GM19395 (cell line): Measurements from ENCODE around the gene SUN1.
"Not testable (repeated sequence)": the region's sequence is repeated elsewhere in the genome, so short reads cannot be mapped to it uniquely, and the experiment has no call there.

ENCODE experiments used
- ATAC-seq: cut with Tn5 transposase; IDR thresholded peaks from one replicate; pipeline ENCODE4 v1.9.1; 2021; ENCODE audit warnings: mild to moderate bottlenecking, moderate library complexity; ENCODE audit not compliant: unreplicated experiment

Gene SUN1

DNA sequence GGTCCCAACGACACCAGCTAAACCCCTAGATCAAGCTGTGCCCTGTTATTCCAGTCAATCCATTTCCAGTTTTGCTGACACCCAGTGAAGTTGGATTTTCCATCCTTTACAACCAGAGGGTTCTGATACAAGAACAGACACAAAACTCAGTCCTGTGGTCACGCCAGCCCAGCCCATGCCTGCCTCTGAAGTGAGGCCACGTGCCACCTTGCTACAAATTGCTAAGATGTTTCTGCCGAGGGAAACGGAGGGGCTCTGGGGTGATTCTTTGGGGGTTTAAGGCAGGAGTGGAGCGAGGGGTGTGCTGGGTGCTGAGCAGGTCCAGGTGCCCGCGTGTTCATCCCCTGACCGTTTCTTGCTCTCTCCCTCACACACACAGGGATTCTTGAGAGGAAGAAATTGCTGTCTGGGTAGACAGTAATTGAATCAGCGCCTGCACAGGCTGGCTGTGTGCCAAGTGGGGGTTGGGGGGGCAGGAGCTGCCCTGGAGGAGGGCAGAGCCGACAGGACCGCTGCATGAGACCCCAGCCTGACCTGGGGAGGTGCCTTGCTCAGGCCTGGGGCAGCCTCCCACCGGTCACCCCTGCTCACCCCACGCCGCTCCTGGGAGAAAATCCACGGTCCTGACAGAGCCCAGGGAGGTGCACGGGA, 84.1 kb downstream of the SUN1 start:
- no peak for ATAC-seq

DNA sequence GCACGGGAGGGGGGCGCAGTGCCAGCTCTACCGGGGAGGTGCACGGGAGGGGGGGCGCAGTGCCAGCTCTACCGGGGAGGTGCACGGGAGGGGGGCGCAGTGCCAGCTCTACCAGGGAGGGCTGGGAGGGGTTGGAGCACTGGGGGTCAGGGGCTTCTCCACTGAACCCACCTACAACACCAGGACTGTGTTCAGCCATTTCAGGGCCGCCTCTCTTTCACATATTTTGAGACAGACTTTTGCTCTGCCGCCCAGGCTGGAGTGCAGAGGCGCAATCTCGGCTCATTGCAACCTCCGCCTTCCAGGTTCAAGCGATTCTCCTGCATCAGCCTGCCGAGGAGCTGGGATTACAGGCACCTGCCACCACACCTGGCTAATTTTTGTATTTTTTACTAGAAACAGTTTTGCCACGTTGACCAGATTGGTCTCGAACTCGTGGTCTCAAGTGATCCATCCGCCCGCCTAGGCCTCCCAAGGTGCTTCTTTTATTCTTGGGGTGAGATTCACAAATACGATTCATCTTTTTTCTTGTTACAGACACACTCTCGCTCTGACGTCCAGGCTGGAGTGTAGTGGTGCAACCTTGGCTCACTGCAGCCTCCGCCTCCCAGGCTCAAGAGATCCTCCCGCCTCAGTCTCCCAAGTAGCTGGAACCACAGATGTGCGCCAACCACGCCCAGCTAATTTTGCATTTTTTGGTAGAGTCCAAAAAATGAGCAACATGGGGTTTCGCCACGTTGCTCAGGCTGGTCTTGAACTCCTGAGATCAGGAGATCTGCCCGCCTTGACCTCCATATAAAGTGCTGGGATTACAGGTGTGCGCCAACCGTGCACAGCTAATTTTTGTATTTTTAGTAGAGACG, 85.2 kb downstream of the SUN1 start:
- no peak for ATAC-seq

DNA sequence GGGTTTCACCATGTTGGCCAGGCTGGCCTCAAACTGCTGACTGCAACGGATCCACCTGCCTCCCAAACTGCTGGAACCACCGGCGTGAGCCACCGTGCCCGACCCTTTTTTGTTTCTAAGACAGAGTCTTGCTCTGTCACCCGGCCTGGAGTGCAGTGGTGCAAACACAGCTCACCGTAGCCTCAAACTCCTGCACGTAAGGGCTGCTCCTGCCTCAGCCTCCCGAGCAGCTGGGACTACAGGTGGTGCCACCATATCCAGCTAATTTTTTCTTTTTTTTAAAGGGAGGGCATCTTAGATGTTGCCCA, 85.8 kb downstream of the SUN1 start:
- no peak for ATAC-seq

DNA sequence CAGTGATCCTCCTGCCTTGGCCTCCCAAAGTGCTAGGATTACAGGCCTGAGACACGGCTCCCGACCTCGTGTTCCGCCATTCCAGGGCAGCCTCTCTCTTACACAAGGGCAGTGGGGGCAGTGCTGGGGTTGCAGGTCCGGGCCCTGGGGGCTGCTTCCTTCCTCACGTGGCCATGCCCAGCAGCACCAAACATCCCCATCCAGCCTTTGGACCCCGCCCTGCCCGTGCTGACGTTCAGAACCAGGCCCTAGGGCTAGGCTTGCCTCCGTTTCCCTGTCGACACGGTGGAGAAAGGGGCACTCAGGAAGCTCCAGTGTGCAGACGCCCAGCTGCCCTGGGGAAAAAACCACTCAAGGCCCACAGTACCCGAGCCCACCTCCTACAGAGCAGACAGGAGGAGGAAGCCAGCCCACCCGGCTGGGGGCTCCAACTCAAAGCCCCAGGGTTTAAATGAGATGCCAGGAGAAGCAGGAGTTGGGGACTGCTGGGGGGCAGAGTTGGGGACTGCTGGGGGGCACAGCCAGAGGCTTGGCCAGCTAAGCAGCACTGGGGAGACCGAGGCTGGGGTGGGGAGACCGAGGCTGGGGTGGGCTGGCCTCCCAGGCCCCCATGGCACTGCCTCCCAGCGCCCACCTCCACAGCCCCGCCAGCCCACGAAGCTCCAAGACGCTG, 86.3 kb downstream of the SUN1 start:
- ATAC-seq: no peak

DNA sequence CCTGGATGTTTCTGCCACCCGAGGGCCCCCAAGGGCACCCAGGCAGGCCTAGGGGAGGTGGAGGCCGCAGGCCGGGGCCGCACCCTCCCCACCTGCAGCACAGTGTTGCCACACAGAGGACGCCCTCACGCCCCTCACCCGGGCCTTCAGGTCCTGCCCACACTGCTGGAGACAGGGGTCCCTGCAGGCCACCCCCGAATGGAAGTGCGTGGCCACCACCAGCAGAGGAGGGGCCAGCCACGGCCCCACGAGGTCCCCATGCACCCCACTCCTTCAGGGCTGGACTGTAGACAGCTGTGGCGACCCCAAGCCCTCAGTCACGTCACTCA, 86.8 kb downstream of the SUN1 start:
- no peak for ATAC-seq

DNA sequence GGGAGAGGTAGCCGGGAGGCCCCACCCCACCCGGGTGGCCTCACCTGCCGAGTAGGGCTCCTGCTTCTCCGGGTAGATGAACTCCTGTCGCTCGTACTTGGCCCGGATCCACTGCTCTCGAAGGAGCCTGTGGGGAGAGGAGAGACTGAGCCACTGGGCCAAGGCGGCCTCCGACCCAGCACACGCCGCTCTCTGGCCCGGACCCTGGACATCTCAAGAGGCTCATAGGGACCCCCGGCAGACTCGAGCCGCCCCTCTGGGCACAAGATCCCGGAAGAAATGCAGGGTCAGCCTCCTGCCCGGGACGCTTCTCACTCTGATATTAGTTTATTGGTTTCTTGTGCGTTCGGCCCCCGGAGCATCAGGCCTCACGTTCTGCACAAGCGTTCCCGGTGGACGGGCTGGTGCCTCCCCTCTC, 87.7 kb downstream of the SUN1 start:
- no peak for ATAC-seq

DNA sequence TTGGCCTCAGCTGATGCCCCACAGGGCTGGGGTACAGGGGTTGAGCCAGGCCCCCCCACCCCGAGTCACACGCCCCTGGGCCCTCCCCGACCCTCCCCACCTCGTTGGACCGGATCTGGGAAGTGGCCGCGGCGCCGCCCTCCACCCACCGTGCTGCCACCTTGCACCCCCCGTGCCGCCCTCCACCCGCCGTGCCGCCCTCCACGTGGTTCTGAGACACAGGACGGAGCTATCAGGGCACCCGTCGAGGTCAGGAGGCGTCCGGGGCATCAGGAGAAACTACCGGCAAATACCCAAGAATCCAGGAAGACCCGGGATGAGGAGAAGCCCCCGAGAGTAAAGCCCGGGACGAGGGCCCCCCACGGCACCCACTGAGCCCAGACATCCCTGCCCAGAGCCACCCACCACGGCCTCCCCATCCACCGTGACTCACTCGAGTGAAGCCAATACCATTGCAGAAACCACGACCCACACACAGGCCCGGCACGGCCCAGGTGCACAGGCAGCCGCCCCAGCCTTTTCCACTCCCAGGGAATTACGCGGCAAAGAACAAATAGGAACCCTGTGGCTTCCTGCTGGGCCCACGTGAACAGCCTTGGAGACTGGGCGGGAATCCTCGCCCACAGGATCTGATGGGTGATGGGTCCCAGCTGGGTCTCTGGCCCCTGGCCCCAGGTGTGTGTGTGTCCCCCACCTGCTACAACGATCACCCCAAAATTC, 88.2 kb downstream of the SUN1 start:
- no peak for ATAC-seq

DNA sequence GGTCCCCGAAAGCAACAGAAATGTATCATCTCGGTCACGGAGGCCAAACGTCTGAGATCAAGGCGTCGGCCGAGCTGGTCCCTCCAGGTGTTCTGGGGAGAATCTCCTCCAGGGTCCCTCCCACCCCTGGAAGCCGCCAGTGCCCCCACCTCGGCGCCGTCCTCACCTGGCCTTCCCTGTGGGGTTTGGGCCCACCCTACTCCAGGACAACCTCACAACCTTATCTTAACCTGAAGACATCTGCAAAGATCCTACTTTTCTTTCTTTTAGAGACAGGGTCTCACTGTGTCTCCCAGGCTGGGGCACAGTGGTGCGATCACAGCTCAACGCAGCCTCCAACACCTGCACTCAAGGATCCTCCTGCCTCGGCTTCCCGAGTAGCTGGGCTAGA, 88.8 kb downstream of the SUN1 start:
- no peak for ATAC-seq

DNA sequence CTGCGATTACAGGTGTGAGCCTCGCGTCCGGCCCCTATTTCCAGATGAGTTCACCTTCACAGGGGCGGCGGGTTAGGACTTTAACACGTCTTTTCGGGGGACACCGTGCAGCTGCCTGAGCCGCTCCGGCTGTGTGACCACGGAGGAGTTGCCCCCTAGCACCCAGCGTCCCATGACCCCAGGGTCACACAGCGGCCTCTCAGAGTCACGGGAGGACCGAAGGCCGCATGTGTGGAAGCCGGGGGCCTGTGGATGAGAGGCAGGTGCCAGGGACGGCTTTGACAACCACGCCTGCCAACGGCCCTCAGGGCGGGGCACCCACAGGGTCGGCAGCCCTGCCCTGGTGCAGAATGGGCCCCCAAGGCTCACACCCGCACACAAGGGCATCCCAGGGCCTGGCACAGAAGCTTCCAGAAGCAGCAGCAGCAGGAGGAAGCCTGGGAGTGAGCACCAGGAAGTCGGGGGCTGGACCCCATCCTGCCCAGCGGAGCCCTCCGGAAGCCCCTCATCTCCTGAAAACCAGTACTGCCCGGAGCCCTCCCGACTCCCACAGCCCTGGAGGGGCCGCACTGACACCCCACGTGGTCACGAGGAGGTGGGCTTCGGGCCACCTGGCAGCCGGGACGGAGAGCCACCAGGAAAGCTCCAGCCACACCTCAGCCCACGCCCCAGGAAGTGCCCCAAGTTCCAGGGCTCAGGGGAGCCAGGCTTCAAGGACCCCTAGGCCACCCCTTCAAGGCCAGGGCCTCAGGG, 89.5 kb downstream of the SUN1 start:
- no peak for ATAC-seq

DNA sequence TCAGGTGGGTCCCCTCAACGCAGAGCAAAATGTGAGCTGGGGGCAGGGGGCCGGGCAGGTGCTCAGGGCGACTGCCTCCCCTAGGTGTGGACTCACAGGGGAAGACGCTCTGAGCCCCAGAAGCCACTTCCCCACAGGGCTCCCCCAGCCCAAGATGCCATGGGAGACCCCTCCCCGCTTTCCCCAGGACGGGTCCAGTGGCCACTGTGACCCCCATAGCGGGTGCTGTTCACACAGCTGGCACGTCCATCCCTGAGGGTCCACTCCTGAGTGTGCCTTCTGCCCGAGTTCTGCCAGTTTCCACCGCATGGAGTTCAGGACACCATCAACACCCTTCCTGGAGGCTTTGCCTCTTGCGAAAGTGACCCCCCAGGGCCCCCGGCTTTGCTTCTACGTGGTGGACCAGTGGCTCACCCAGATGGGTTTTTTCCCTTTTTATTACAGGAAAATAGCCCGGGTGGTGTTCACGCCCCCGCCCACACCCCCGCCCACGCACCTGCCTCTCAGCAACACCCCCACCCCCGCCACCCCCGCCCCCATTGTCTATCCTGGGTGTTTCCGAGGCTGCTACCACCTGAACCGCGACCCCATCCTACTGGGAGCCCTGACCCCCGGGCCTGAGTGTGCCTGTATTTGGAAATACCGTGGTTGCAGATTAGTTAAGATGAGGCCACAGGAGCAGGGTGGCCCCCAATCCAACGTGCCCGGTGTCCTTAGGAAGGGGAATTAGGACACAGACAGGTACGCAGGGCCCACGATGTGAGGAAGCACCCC, 90.2 kb downstream of the SUN1 start:
- ATAC-seq: peak; percentile 5

DNA sequence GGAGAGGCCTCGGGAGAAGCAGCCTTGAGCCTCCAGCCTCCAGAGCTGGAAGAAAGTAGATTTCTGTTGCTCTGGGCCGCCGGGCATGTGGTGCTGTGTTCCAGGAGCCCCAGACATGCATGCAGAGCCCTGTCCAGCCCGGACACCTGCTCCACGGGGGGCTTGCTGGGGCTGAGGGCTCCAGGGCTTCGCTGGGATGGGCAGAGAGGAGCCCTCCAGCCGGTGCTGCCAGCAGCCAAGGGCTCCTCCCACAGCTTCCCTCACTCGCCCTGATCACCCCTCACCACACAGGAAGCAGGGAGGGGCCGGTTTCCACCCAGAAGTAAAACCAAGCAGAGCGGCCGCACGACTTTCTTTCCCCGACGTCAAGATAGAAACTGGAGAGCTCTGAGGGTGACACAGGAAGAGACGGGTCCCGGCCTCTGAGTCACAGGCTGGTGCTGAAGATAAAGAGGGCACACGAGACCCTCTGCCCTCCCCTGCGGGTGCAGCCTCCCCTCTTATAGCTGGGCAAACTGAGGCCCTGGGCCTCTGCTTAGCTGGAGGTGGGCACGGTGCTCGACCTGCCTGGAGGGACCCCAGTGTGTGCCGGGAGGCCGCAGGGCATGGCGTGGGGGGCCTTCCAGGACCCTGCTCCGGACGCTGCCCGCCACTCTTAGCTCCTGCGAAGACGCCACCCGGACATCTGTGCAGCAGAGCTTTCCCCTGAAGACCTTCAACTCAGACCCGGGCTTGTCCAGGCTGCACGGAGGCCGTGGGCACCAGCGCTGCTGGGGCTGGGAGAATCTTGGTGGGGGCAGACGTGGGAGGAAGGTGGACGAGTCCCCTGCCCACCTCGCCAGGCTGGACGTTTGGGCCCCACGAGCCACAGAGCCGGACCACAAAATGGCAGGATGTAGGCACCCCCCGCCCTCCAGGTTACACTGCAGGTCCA, 91.1 kb downstream of the SUN1 start:
- ATAC-seq: peak; percentile 83

DNA sequence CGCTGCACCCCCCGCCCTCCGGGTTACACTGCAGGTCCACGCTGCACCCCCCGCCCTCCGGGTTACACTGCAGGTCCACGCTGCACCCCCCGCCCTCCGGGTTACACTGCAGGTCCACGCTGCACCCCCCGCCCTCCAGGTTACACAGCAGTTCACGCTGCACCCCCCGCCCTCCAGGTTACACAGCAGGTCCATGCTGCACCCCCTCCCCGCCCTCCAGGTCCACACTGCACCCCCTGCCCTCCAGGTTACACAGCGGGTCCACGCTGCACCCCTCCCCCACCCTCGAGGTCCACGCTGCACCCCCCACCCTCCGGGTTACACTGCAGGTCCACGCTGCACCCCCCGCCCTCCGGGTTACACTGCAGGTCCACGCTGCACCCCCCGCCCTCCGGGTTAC, 91.8 kb downstream of the SUN1 start:
- ATAC-seq: not testable (repeated sequence)
